ENCODE measurements around the gene SNAI3.

DNA sequence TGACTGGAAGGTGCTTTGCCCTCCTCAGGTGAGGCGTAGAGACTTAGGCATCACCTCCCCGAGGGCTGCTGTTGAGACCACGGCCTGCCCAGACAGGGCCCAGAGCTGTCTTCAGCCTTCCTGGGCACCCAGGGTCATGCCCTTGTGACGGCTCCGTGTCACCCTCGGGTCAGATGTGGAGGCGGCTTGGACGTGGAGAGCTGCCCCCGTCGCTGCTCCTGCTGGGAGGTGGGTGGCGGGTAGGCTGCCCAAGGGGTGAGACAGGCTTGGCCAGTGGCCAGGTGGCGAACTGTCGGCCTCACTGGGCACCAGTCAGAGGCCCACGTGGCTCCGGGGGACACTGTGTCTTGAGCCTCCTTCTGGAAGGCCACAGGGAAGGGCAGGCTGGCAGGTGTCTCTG lies 8.9 kb upstream of the SNAI3 start:
- TF ChIP-seq POLR2A (IDR thresholded peaks at IDR 0.05): no peak
- TF ChIP-seq, protein P1, sequence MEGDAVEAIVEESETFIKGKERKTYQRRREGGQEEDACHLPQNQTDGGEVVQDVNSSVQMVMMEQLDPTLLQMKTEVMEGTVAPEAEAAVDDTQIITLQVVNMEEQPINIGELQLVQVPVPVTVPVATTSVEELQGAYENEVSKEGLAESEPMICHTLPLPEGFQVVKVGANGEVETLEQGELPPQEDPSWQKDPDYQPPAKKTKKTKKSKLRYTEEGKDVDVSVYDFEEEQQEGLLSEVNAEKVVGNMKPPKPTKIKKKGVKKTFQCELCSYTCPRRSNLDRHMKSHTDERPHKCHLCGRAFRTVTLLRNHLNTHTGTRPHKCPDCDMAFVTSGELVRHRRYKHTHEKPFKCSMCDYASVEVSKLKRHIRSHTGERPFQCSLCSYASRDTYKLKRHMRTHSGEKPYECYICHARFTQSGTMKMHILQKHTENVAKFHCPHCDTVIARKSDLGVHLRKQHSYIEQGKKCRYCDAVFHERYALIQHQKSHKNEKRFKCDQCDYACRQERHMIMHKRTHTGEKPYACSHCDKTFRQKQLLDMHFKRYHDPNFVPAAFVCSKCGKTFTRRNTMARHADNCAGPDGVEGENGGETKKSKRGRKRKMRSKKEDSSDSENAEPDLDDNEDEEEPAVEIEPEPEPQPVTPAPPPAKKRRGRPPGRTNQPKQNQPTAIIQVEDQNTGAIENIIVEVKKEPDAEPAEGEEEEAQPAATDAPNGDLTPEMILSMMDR (IDR thresholded peaks at IDR 0.05): no peak

All from Peyer's patch (tissue), 4 donors.